Thyroid gland (tissue), 4 donors: ENCODE measurements around the gene RDX. TPM values are rescaled to one million over a fixed set of nuclear protein-coding genes. Genes with fewer than 3 reads are reported as not detected.

ENCODE experiments used
- DNase-seq, 2 donors: peaks; one replicate each; pipeline ENCODE4 v3.0.0-alpha.2; 2019
- H3K27ac ChIP-seq, 3 donors: fragments of 200-600 bp; sonication (generic); 1 replicate in 2 of 3; 2 replicates in 1 of 3; pipeline ENCODE4 v1.5.1; 2016 to 2019; ENCODE audit warnings: mild to moderate bottlenecking in 1 of 3, moderate library complexity in 1 of 3
- H3K27me3 ChIP-seq: fragments of 200-600 bp; sonication (generic); one replicate; pipeline ENCODE4 v1.5.1; 2019
- H3K36me3 ChIP-seq, 2 donors: fragments of 200-600 bp; sonication (generic); one replicate each; pipeline ENCODE4 v1.5.1; 2016 to 2019
- H3K4me1 ChIP-seq, 2 donors: fragments of 200-600 bp; sonication (generic); one replicate each; pipeline ENCODE4 v1.5.1; 2017 to 2019
- H3K4me3 ChIP-seq, 3 donors: fragments of 200-600 bp; sonication (generic); replicated peaks in 1 of 3; 1 replicate in 2 of 3; 2 replicates in 1 of 3; pipeline ENCODE4 v1.5.1; 2016; ENCODE audit warnings: mild to moderate bottlenecking in 1 of 3
- H3K9me3 ChIP-seq: fragments of 200-600 bp; sonication (generic); one replicate; pipeline ENCODE4 v1.5.1; 2017
- POLR2A ChIP-seq, 2 donors: fragments of 450-650 bp; IDR thresholded peaks; one replicate each; pipeline ENCODE4 v1.6.1; 2017; ENCODE audit warnings: antibody characterized with exemption in 2 of 2, mild to moderate bottlenecking in 2 of 2, moderate library complexity in 1 of 2
- WGBS, 2 donors: methylation state at CpG; one replicate each; pipeline ENCODE4 v1.1.5; 2017; 5-methylcytosine and 5-hydroxymethylcytosine counted together
- intact Hi-C: fragments of 100-400 bp; cut with DNase I; formaldehyde crosslinking; loops from one replicate; pipeline ENCODE4 v1.15.1; 2023
- total RNA-seq, 4 donors: library from RNA; depleted of rRNA; stranded (reverse); fragments of >200 nt; gene quantifications; one replicate each; pipeline ENCODE4 v1.2.3, GENCODE V29; 2016
- TF ChIP-seq, protein P1 (sequence below), 6 experiments: fragments of 200-600 bp in 3 of 6; fragments of 450-650 bp in 3 of 6; sonication (generic) in 3 of 6; IDR thresholded peaks; one replicate each; pipeline ENCODE4 v1.5.1; 2016 to 2019; ENCODE audit warnings: antibody characterized with exemption in 6 of 6, mild to moderate bottlenecking in 2 of 6, inconsistent platforms in 1 of 6, moderate library complexity in 1 of 6

RDX gene
- total RNA-seq, 4 donors from 2014 or later: 83.2 to 138 (median 107) TPM

DNA sequence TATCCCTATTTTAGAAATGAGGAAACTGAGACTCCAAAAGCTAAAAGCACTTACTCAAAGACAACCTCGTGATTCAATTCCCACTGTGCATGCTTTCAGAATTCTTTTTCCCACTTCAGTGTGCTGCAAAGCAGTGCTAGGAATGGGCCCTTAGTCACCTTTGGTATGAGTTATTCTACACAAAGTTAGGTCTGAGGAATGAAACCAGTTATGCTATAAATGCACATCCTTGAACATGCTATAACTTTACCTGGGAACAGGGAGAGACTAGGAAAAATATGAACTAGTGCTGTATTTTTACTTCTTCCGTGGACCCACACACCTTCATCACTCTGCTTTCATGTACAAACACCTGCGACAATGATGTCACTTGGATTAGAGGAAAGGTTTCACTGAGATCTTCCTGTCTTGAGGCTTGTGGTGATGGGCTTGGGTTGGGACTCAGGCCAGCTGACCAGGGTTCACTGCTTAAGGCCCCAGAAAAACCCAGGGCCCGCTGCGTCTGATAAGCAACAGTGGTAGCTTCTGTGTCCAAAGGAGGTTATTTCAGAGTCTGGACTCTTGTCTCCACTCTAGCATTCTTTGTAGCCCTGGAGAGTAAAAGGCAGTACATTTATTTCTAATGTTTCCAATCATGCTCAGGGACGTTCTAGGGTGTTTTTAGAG lies 121.6 kb downstream of the RDX start:
- 31 to 48% methylated on average over 6 of the region's 6 CpGs for WGBS, 2 donors
- H3K36me3 ChIP-seq: no peaks in the 10 kb centered on the region
- no peaks in the 10 kb centered on the region for H3K9me3 ChIP-seq
- peak; percentile 60 to 70 for DNase-seq
- no peaks in the 10 kb centered on the region for H3K27me3 ChIP-seq
- intact Hi-C loops: no loop called here
- peak overlapping the region; percentile 84 to 95 (median 95) for H3K27ac ChIP-seq
- no peak overlapping the region for H3K4me3 ChIP-seq
- H3K4me1 ChIP-seq: peaks cover 20 to 27% of the 10 kb centered on the region in 2 donors
- no peak for TF ChIP-seq POLR2A (IDR thresholded peaks at IDR 0.05)
- TF ChIP-seq, protein P1, sequence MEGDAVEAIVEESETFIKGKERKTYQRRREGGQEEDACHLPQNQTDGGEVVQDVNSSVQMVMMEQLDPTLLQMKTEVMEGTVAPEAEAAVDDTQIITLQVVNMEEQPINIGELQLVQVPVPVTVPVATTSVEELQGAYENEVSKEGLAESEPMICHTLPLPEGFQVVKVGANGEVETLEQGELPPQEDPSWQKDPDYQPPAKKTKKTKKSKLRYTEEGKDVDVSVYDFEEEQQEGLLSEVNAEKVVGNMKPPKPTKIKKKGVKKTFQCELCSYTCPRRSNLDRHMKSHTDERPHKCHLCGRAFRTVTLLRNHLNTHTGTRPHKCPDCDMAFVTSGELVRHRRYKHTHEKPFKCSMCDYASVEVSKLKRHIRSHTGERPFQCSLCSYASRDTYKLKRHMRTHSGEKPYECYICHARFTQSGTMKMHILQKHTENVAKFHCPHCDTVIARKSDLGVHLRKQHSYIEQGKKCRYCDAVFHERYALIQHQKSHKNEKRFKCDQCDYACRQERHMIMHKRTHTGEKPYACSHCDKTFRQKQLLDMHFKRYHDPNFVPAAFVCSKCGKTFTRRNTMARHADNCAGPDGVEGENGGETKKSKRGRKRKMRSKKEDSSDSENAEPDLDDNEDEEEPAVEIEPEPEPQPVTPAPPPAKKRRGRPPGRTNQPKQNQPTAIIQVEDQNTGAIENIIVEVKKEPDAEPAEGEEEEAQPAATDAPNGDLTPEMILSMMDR (IDR thresholded peaks at IDR 0.05): no peak

- DNase-seq: peak; percentile 83 to 88
- H3K27ac ChIP-seq: peak overlapping the region; percentile 84 to 95 (median 95)
Observed at GRCh38 chr11:110173811-110174644, 122.4 kb downstream of the RDX start.

GRCh38 chr11:110172468-110173065 lies 123.8 kb downstream of the RDX start:
- TF ChIP-seq, protein P1 (IDR thresholded peaks at IDR 0.05): no peak
- TF ChIP-seq POLR2A (IDR thresholded peaks at IDR 0.05): no peak
- intact Hi-C loops: no loop called here
- H3K9me3 ChIP-seq: no peaks in the 10 kb centered on the region
- H3K27ac ChIP-seq: no peak overlapping the region
- H3K4me3 ChIP-seq: no peak overlapping the region
- 94% methylated on average over 11 of the region's 11 CpGs for WGBS, 2 donors
- H3K36me3 ChIP-seq: no peaks in the 10 kb centered on the region
- no peak for DNase-seq
- no peaks in the 10 kb centered on the region for H3K27me3 ChIP-seq
- peaks cover 20 to 27% of the 10 kb centered on the region in 2 donors for H3K4me1 ChIP-seq

More at GRCh38 chr11:110173811-110174644, 122.4 kb downstream of the RDX start:
- TF ChIP-seq POLR2A (IDR thresholded peaks at IDR 0.05): no peak
- TF ChIP-seq, protein P1 (IDR thresholded peaks at IDR 0.05): peak; percentile 46 to 90 (median 80)
- WGBS, 2 donors: 10 to 12% methylated on average over 14 of the region's 14 CpGs
- H3K36me3 ChIP-seq: no peaks in the 10 kb centered on the region
- no peak overlapping the region for H3K4me3 ChIP-seq
- H3K9me3 ChIP-seq: no peaks in the 10 kb centered on the region
- H3K4me1 ChIP-seq: peaks cover 20 to 27% of the 10 kb centered on the region in 2 donors
- H3K27me3 ChIP-seq: no peaks in the 10 kb centered on the region
- intact Hi-C loops: no loop called here

- Histone ChIP-seq H3K4me1 (peaks cover 5 to 13% of the 10 kb centered on the region in 2 donors), H3K27ac (no peak overlapping the region), H3K9me3 (no peaks in the 10 kb centered on the region), H3K36me3 (peaks cover 5 to 7% of the 10 kb centered on the region in 2 donors), H3K27me3 (no peaks in the 10 kb centered on the region), H3K4me3 (no peak overlapping the region)
- intact Hi-C loops: no loop called here
- no peak for DNase-seq
- TF ChIP-seq POLR2A (IDR thresholded peaks at IDR 0.05): no peak
- TF ChIP-seq, protein P1 (IDR thresholded peaks at IDR 0.05): no peak
- 83 to 85% methylated on average over 2 of the region's 2 CpGs for WGBS, 2 donors
Observed at GRCh38 chr11:110169738-110170137, 126.7 kb downstream of the RDX start.
